NK-92 (cell line): Measurements from ENCODE around the gene GIPC1.
"Not testable (repeated sequence)": the region's sequence is repeated elsewhere in the genome, so short reads cannot be mapped to it uniquely, and the experiment has no call there.

Experiments used
- DNase-seq: peaks from one replicate; lab custom pipeline; 2025; ENCODE audit not compliant: unreplicated experiment; lab: John Stamatoyannopoulos, UW

Gene GIPC1, protein sequence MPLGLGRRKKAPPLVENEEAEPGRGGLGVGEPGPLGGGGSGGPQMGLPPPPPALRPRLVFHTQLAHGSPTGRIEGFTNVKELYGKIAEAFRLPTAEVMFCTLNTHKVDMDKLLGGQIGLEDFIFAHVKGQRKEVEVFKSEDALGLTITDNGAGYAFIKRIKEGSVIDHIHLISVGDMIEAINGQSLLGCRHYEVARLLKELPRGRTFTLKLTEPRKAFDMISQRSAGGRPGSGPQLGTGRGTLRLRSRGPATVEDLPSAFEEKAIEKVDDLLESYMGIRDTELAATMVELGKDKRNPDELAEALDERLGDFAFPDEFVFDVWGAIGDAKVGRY

DNA sequence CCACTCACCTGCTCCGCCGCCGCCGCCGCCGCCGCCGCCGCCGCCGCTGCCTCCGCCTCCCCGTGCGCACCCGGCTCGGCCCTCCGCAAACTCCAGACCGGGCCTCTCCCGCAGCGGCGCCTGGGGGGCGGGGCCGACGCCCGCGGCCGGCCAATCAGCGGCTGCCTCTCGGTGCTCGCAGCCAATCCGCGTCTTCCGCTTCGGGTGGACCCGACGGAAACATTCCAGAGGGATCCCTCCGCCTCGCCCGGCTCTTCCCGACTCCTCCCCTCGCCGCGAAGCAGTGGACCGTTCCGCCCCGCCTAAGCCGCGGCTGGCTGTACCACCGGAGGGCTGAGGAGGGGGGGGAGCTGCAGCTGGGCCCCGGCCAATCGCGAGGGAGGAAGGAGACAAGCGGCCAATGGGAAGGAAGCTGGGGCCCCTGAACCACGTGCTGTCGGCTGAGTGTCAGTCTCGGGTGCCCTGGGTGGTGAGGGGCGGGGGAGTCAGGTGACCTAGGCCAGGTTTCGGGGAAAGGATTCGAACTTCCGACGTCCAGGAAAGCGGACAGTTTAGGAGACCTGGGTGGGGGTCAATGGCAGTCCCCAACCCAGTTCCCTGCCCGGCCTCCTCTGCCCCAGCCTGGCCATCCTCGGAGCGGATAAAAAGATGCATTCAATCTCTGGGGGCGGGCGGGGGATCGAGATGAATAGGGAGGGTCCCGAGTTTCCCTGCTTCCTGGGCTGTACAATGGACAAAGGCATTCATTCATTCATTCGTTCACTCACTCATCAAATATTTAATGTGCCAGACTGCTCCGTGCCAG lies at the start of gene GIPC1:
Gene GIPC1 (minus strand): TSS at position 99 of the 805 bp plus-strand sequence. CDS start 13,151 bp downstream, outside the sequence.
- DNase-seq: no peak

- DNase-seq: no peak
Observed at GRCh38 chr19:14545716-14546082, 49.8 kb upstream of the GIPC1 start.

DNA sequence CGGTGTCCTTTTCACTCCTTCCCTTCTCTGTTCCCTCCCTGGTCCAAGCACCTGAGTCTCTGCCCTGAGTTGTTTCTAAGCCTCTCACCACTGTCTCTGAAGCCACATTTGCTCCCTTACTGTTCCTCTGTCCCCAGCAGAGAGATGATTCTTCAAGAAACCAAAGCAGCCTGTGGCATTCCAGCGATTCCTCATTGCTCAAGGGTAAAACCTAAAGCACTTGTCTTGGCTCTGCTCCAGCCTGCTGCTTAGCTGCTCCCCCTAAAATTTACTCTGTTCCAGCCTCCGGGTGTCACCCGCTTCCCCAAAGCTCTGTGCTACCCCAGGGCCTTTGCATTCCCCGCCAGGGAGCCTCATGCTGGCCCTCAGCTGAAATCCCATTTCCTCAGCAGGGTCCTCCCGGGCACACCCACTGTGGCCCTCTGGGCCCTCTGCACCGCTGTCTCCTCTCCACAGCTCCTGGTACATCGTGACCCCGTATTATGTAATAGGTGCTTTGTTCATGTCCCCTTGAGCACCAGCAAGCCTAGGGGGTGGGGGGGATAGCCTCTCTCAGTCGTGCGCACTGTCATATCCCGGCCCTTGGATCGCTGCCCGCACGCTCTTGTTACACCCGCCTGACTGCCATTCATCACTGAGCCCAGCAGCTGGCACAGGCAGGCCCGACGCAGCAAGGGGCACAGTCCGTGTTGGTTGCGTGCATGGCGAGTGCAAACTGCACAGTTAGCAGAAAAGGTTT lies 49.2 kb upstream of the GIPC1 start:
- DNase-seq: no peak

DNA sequence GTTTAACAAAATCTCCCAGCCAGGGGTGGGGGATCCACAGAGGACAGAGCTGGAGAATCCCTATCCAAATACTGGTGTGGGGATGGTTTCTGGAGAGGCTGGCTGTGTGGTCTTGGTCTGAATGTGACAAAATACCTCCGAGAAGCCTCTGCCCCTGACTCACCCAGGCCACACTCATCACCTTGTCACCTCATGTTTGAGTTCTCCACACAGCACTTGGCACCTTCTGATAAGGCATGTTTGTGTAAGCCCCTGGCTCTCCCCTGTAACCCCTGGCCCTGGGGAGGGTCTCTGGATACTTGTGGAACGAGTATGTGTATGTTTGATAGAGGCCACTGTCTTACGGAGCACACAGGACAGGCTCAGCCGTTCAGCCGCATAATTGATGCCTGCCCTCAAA lies 48.1 kb upstream of the GIPC1 start:
- DNase-seq: no peak

DNA sequence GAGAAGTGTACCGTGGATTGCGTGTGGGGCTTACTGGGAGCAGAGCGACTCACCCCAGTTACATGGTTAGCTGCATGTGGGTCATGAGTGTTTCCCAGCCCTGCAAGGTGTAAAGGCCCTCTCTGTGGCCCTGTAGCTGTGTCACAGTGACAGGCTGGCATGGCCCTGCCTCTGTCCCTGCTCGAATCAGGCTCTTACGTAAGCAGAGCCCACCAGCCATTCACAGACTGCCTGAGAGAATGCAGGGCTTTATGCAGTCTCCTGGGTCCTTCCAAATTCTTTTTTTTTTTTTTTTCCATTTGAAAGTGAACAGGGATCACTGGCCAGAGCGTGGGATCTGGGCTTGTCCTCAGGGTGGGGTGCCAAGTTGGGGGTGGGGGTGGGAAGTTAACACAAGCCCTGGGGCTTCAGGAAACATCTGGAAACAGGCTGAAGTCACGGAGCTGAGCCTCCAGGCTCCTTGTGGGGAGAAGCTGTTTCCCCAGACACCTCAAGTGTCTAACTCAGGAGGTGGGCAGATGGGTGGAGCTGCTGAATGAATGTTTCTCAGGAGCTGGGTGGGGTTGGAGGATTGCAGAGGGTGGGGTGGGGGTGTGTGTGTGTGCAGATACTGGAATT lies 46.9 kb upstream of the GIPC1 start:
- no peak for DNase-seq

DNA sequence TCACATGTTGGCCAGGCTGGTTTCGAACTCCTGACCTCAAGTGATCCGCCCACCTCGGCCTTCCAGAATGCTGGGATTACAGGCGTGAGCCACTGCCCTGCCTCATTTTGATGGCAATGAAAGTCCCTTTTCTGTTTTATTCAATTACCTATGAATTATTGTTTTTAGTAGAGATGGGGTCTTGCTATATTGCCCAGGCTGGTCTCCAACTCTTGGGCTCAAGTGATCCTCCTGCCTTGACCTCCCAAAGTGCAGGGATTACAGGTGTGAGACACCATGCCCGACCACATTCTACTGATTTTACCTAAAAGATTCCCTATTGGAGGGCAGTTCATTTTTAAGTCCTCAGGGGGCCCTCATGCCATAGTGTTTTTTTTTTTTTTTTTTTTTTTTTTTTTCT lies 46.1 kb upstream of the GIPC1 start:
- DNase-seq: not testable (repeated sequence)

- DNase-seq: no peak
Observed at GRCh38 chr19:14540741-14541525, 45.0 kb upstream of the GIPC1 start.

DNA sequence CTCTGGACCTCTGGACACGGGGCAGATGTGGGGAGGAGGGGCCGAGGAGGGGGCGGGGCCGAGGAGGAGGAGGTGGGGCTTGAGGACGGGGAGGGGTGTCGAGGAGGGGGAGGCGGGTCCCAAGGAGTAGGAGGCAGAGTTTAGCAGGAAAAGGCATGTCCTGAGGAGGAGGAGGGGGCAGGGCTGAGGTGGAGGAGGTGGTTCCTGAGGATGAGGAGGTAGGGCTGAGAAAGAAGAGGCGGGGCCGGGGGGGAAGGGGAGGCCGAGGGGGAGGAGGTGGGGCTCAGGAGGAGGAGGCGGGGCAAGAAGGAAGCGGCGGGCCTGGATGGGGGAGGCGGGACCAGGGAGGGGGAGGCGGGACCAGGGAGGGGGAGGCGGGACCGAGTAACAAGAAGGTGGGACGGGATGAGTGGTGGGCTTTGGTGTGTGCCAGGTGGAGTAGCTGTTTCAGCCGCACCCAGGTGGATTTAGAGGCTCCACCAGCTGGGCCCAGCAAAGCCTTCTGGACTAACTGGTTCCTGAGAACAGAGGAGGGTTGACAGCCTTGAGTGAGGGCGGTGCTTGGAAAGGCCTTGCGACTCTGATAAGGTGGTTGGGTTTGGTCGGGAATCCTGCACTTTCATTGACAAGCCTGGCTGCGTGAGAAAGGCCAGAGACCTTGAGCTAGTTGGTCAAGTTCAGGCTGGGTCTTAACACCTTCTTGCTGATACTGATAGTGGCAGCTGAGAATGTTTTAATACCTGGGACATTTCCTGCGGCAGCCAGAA lies 41.2 kb upstream of the GIPC1 start:
- no peak for DNase-seq

DNA sequence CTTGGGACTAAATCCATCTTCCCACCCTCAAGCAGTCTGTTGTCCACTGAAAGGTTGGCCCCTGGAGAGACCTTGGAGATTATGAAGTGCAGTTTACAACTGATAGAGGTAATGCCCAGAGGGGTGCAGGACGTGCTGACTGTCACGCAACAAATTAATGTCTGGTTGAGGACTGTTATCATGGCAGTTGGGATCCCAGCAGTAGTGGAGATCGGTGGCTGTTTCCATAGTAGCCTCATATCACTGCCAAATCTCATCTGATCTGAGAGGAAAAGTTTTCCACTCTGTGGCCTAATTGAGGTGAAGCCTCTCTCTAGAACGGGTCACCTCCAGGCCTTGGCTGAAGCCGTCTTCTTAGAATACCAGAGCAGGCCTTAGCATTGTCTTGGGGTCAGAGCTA lies 37.5 kb upstream of the GIPC1 start:
- DNase-seq: no peak

DNA sequence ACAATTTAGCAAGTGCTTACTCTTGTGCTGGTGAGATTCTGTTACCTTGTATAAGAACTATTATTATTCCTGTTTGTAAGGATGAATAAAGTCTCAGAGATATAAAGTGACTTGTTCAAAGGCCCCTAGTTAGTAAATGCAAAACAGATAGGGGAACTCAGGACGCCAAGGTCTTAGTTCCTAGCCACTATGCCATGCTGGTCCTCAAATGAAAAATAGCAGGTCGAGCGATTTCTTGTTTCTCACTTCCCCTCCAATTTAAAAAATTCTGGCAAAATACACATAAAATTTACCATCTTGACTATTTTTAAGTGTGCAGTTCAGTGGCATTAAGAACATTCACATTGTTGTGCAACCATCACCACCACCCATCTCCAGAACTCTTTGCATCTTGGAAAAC lies 34.6 kb upstream of the GIPC1 start:
- no peak for DNase-seq

DNA sequence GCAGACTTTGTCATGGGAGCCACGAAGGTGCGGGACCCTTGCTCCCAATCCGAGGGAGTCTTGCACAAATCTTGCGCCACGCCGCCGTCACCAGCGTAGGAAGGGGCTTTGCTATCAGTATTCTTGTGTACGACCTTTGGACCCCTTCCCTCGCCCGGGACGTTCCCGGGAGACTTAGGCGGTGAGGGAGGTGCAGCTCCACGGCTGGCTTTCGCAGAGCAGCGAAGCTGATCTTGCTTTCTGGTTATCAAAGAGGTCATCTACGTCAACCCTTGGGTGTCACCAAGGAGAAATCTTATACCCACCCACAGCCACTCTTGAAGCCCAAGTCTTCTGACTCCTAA lies 34.0 kb upstream of the GIPC1 start:
- no peak for DNase-seq

- DNase-seq: peak; percentile 98
Observed at GRCh38 chr19:14529254-14530004, 33.5 kb upstream of the GIPC1 start, which contains the start of gene TECR. Gene TECR (plus strand): TSS chr19:14529594. CDS start chr19:14529697, 103 bp downstream.

GRCh38 chr19:14528419-14529253 lies 32.7 kb upstream of the GIPC1 start:
- DNase-seq: no peak

DNA sequence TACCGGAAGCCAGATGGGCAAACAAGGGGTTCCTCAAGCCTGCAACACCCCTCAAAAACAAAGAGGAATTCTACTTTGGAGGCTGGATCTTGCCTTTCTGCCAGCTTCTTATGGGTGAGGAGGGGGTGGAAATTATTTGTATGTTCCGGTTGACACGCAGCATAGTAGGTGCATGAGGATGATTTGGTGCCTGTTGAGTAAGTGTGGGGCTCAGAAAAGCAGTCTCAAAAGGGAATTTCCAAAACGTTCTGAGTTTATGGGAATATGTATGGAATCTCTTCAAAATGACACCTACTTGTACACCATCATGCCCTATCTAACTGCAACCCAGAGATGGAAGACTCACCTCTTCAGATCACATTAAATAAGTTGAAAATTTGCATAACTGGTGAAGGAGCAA lies 30.5 kb upstream of the GIPC1 start:
- no peak for DNase-seq

- no peak for DNase-seq
Observed at GRCh38 chr19:14525729-14526128, 29.8 kb upstream of the GIPC1 start.

DNA sequence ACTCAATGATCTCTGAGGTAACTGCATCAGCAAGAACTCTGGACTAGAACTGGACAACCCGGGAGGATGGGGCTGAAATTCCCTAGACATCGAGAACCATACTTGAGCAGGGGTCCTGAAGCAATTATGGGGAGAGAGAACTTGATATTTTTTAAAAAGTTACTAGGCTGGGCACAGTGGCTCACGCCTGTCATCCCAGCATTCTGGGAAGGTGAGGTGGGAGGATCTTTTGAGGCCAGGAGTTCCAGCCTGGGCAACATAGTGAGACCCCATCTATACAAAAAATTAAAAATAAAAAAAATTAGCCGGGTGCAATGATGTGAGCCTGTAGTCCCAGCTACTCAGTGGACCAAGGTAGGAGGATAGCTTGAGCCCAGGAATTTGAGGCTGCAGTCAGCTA lies 24.6 kb upstream of the GIPC1 start:
- DNase-seq: no peak

DNA sequence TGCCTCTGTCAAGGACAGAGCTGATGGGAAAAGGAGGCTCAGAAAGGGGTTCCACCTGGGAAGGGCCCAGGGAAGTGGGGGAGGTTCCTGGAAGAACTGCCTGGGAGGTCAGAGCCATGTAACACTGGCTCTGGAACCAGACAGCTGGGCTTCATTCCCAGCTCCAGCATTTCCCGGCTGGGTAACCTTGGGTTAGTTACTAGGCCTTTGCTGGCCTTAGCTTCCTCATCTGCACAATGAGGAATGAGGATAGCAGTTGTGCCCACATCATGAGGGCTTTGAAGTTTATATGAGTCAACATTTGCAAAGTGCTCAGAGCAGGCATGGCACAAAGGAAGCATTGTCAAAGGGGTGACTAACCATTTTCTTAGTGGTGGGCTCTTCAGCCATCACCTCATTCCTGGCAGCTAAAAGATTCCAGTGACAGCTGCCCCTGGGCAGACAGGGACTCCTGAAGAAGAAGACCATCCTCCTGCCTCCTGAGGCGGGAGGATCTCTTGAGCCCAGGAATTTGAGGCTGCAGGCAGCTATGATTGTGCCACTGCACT lies 24.0 kb upstream of the GIPC1 start:
- DNase-seq: no peak
